Fibroblast of lung (primary cell): ENCODE results near the gene KIAA1958.

Source experiments
- EZH2 ChIP-seq: IDR thresholded peaks from 2 replicates; pipeline ENCODE4 v1.5.1; 2012; ENCODE audit warnings: low read length, control low read depth, mild to moderate bottlenecking; ENCODE audit errors: missing control alignments
- TF ChIP-seq, protein P1 (sequence below), 2 donors: IDR thresholded peaks in 1 of 2; conservative IDR thresholded peaks in 1 of 2; 1 replicate in 1 of 2; 2 replicates in 1 of 2; pipeline ENCODE4 v1.5.1; 2011 to 2012; ENCODE audit warnings: low read length in 2 of 2, control low read depth in 1 of 2, inconsistent platforms in 1 of 2, low read depth in 1 of 2, mild to moderate bottlenecking in 1 of 2

GRCh38 chr9:112648624-112649023 lies 162.0 kb downstream of the KIAA1958 start:
- TF ChIP-seq, protein P1, sequence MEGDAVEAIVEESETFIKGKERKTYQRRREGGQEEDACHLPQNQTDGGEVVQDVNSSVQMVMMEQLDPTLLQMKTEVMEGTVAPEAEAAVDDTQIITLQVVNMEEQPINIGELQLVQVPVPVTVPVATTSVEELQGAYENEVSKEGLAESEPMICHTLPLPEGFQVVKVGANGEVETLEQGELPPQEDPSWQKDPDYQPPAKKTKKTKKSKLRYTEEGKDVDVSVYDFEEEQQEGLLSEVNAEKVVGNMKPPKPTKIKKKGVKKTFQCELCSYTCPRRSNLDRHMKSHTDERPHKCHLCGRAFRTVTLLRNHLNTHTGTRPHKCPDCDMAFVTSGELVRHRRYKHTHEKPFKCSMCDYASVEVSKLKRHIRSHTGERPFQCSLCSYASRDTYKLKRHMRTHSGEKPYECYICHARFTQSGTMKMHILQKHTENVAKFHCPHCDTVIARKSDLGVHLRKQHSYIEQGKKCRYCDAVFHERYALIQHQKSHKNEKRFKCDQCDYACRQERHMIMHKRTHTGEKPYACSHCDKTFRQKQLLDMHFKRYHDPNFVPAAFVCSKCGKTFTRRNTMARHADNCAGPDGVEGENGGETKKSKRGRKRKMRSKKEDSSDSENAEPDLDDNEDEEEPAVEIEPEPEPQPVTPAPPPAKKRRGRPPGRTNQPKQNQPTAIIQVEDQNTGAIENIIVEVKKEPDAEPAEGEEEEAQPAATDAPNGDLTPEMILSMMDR (conservative IDR thresholded peaks at IDR 0.05 in 1 of 2, IDR thresholded peaks at IDR 0.05 in 1 of 2; ENCODE audit: low read depth in 1 of 2, low read length in 2 of 2), result no peak
- TF ChIP-seq EZH2, result no peak
